Measurements from ENCODE around the gene PARG. TPM values are rescaled to one million over a fixed set of nuclear protein-coding genes. Genes with fewer than 3 reads are reported as not detected.
A peak's percentile ranks its signal among the peaks of the same experiment; 100 is the strongest.
"Not testable (repeated sequence)": the region's sequence is repeated elsewhere in the genome, so short reads cannot be mapped to it uniquely, and the experiment has no call there.

The PARG gene
- total RNA-seq (2014; rRNA removed; shearing (Covaris generic)): 18.0 and 22.6 TPM in 2 replicates

DNA sequence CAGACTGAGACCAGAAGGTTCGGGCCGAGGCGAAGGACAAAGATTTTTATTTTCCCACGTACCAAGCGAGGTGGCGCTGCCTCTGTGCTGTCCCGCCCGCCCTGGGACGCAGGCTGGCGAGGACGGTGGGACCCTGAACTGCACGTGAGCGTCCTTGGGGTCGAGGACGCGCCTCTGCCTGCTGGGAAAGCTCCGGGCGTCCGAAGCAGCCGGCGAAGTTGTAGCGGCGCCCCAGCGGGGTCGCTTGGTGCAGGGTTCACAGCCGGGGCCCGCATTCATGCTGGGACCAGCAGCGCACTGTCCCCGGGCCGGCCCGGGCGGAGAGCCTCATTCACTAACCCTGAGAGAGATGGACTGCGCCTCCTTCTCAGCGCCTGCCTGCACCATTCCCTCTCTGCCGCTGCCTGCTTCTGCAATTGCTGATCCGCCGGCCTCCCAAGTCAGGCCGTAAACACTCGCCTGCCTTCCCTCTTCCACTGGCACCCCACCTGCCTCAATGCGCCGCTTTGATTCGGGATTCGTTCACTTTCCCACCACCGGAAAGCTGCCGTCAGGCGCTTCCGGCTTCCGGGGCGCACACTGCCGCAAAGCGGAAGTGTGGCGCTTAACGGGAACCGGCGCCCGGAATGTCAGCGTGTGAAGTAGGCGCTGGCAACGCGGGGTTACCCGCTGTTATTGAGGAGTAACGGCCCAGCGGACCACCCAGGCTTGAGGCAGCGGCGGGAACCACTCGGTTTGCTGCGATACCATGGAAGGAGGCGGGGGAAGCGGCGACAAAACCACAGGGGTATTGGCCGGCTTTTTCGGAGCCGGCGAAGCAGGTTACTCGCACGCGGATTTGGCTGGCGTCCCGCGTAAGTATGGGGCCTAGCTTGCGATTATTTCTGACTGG lies at the start of gene PARG, which contains the start of gene TIMM23B:
PARG (minus strand) TSS at position 581 of the 892 bp plus-strand sequence; CDS start at position 279, 302 bp downstream.
TIMM23B (plus strand) TSS at position 607 of the 892 bp plus-strand sequence; CDS start at position 749, 142 bp downstream.
- DNase-seq (ENCODE audit: low read depth): peak; percentile 83

- not testable (repeated sequence) for DNase-seq (ENCODE audit: low read depth)
Measured at GRCh38 chr10:49988376-49988775, 46.5 kb upstream of the PARG start, which contains the start of gene AGAP6. Gene AGAP6 (plus strand): TSS chr10:49988406. CDS start chr10:49988716, 310 bp downstream.

- DNase-seq (ENCODE audit: low read depth): not testable (repeated sequence)
Measured at GRCh38 chr10:49987207-49987606, 45.4 kb upstream of the PARG start.

- not testable (repeated sequence) for DNase-seq (ENCODE audit: low read depth)
Measured at GRCh38 chr10:49977756-49978155, 35.9 kb upstream of the PARG start.

DNA sequence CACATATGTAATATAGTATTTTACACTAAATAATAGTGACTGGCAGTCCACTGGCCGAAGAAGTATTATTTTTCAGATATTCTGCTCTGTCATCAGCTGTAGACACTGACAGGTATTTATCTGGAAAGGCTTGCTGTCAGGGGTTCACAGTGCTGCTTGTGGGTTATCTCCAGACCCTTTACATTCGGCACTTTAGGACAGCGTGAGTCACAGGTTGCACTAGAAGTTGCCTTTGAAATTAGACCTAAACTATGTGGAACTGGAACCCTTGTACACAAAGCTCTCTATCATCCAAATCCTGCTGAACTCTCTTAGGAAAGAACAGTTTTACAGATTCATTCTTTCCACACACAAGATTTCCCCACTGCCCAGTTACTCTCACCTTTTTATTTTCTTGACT lies 30.3 kb upstream of the PARG start:
- DNase-seq (ENCODE audit: low read depth): not testable (repeated sequence)

- DNase-seq (ENCODE audit: low read depth): not testable (repeated sequence)
Measured at GRCh38 chr10:49971466-49971865, 29.6 kb upstream of the PARG start.

DNA sequence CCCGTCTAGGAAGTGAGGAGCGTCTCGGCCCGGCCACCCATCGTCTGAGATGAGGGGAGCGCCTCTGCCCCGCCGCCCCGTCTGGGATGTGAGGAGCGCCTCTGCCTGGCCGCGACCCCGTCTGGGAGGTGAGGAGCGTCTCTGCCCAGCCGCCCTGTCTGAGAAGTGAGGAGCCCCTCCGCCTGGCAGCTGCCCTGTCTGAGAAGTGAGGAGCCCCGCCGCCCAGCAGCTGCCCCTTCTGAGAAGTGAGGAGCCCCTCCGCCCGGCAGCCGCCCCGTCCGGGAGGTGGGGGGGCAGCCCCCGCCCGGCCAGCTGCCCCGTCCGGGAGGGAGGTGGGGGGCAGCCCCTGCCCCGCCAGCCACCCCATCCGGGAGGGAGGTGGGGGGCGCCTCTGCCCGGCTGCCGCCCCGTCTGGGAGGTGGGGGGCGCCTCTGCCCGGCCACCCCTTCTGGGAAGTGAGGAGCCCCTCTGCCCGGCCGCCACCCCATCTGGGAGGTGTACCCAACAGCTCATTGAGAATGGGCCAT lies 28.6 kb upstream of the PARG start:
- not testable (repeated sequence) for DNase-seq (ENCODE audit: low read depth)

- not testable (repeated sequence) for DNase-seq (ENCODE audit: low read depth)
Measured at GRCh38 chr10:49953122-49953521, 11.3 kb upstream of the PARG start.

- not testable (repeated sequence) for DNase-seq (ENCODE audit: low read depth)
Measured at GRCh38 chr10:49952006-49952405, 10.2 kb upstream of the PARG start.

- DNase-seq (ENCODE audit: low read depth): not testable (repeated sequence)
Measured at GRCh38 chr10:49948737-49949136, 6.9 kb upstream of the PARG start.

- not testable (repeated sequence) for DNase-seq (ENCODE audit: low read depth)
Measured at GRCh38 chr10:49948142-49948541, 6.3 kb upstream of the PARG start.

- not testable (repeated sequence) for DNase-seq (ENCODE audit: low read depth)
Measured at GRCh38 chr10:49943607-49944006, 1.8 kb upstream of the PARG start.

DNA sequence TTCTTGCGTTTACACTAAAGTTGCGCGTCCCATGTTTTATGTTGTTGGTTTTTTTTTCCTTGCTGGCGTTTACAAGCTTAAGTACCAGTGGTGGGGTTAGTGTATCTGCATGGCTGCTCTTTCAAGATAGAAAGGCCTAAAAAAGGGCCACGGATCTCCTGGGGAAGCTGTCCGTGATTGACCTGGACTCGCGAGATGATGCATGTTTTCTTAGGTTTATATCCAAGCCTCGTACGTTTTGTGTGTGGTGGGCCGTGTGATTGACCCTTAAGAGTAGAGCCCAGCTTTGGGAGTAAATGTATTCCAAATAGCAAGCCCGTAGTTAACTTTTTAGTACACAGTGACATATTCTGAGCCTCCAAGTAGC lies 495 bp upstream of the PARG start:
- not testable (repeated sequence) for DNase-seq (ENCODE audit: low read depth)

GRCh38 chr10:49931959-49932728 lies 9.7 kb downstream of the PARG start:
- not testable (repeated sequence) for DNase-seq (ENCODE audit: low read depth)

GRCh38 chr10:49931276-49931675 lies 10.6 kb downstream of the PARG start:
- DNase-seq (ENCODE audit: low read depth): not testable (repeated sequence)

DNA sequence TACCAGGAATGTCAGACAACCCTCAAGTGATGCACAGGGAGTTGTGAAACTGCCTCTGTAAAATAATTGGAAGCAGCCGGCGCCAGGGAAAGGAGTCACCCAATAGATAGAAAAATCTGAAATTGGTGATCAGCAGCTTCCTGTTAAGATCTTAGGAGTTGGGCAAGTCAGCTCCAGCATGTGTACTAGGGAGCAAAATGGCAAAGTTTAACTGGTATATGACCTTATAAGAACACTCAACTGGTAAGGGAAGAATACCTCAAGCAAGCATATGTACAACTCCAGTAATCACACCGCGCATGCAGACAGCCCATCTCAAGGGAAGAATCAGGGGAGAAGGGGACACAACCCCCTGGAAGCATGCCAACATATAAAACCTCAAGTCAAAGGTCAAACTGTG lies 18.3 kb downstream of the PARG start:
- DNase-seq (ENCODE audit: low read depth): not testable (repeated sequence)

GRCh38 chr10:49922041-49922440 lies 19.8 kb downstream of the PARG start:
- not testable (repeated sequence) for DNase-seq (ENCODE audit: low read depth)

- DNase-seq (ENCODE audit: low read depth): not testable (repeated sequence)
Measured at GRCh38 chr10:49917927-49918326, 23.9 kb downstream of the PARG start.

DNA sequence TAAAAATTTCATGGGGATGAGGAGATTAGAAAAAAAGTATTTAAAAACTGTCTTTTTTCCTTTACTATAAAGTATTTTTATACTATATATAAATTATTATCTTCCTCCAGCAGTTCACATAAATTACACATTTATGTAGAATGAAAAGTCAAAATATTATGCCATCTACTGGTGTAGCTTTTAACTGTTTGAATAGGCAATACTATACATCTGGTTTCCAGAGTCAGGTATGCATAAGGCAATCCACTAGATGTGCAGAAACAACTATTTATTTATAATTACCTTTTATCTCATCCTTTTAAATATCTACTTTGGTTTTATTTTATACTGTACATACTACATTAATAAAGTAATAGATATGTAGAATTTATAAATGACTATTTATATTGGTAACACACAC lies 25.4 kb downstream of the PARG start:
- not testable (repeated sequence) for DNase-seq (ENCODE audit: low read depth)

GRCh38 chr10:49910295-49910694 lies 31.5 kb downstream of the PARG start:
- not testable (repeated sequence) for DNase-seq (ENCODE audit: low read depth)

GRCh38 chr10:49908290-49909080 lies 33.3 kb downstream of the PARG start:
- not testable (repeated sequence) for DNase-seq (ENCODE audit: low read depth)

Data from Daoy (cell line).